GM21529 (cell line): Measurements from ENCODE around the gene STX11.
A peak's percentile ranks its signal among the peaks of the same experiment; 100 is the strongest.

Source experiments
- ATAC-seq: cut with Tn5 transposase; IDR thresholded peaks from one replicate; pipeline ENCODE4 v1.9.1; 2021; ENCODE audit not compliant: unreplicated experiment

The STX11 gene

DNA sequence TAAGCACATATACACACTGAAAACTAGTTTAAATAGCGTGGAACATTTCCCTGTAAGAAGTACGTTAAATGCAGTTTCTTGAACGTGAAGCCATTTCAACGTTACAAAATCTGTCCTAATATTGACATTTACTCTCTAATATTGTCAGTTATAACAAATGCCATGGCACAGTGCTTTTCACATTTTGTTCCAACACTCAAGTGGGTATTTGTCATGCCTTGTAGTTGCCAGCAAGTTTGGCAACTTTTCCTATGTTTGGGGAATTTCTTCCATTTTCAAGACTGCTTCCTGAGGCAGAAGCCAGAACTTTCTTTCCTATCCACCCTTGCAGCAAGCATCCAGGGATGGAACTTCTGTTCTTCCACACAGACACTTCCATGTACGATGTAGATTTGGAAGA lies 63.0 kb downstream of the STX11 start:
- no peak for ATAC-seq

GRCh38 chr6:144214029-144214428 lies 63.7 kb downstream of the STX11 start:
- ATAC-seq: no peak

- ATAC-seq: no peak
These were observed 64.5 kb downstream of the STX11 start for GRCh38 chr6:144214622-144215401.

- ATAC-seq: peak; percentile 12
These were observed 65.2 kb downstream of the STX11 start for GRCh38 chr6:144215402-144215931.

DNA sequence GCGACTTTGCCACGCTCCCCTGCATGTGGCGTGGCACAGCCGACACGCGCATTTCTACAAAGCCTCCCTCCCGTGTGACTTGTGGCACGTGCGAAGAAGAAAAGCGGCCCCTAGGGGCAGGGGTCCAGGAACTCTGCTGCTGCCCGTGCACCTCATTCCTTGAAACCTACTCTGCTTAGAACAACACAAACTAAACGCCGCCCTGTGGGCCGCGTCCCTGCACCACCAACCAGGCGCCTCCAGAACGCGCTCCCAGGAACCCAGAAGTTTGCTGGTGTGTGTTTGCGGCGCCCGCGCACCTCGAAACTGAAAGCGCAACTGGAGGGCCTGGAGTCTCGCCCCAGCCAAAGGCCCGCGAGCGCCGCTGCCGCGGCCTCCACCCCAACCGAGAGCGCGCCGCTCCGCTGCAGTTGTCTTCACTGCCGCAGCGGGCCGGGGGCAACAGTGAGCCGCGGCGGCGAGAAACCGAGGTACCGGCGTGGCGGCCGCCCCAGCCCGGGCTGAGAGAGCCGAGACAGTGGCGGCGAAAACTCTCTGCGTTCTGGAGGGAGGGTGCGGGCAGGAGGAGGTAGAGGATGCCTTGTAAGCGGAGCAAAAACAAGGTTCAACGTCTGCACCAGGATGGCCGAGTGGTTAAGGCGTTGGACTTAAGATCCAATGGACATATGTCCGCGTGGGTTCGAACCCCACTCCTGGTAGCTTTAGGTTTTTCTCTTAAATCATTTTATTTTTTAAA lies 65.8 kb downstream of the STX11 start:
- ATAC-seq: peak; percentile 87

- peak; percentile 40 for ATAC-seq
These were observed 66.4 kb downstream of the STX11 start for GRCh38 chr6:144216668-144217218.

DNA sequence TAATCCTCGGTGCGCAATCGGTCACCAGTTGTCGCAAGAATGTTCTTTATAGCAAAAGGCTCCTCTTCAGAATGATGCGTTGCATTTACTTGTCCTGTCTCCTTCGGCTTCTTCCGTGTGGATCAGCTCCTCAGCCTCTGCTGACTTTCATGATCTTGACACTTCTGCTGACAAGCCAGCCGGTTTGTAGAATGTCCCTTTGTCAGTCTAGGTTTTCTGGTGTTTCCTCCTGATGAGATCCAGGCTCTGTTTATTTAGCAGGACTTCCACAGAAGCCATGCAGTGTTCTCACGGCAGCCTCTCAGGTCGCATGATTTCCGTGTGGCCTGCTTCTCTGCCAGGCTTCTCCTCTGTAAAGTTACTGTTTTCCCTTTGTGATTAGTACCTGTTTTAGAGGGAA lies 66.9 kb downstream of the STX11 start:
- no peak for ATAC-seq

DNA sequence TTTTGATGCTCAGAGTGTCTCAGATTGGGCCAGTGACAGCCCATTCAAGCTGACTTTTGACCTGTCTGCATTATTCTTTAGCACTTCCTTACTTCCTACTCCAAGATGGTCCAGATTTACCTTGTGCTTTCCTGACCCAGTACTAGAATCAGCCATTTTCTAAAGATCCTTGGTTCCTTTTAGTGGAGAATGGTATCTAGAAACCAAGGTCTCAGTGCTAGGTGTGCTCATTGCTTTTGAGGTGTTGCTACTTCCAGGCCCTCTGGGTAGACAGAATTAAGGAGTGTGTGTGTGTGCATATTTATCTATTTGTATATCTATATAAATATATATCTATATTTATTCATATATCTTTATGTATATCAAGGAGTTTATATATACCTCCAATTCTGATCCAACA lies 67.5 kb downstream of the STX11 start:
- ATAC-seq: no peak

DNA sequence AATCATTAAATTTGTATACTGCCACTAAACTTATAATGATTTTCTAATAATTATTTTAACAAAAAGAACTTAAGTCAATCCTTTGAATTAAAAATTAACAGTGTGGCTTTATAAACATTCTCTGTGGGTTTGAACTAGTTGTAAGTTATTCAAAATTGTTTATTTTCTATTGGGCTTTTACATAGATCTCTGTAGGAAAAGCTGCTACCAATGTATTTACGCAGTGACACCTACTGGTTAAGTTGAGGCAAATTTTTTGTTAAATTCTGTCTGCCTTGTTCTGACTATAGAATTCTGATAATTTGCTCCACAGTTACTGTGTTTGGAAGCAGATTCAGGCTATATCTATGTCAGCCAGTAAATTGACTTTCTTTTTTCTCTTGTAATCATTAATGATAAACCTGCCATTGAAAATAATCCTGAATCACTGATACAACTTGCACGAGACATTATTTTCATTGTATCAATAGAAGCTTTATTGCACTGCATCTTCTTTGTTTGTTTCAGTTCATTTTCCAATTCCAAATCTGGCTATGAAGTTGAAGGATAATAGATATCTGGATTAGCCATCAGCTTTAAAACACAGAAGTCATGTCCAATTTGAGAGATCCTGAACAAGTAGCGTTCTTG lies 68.9 kb downstream of the STX11 start:
- ATAC-seq: no peak

DNA sequence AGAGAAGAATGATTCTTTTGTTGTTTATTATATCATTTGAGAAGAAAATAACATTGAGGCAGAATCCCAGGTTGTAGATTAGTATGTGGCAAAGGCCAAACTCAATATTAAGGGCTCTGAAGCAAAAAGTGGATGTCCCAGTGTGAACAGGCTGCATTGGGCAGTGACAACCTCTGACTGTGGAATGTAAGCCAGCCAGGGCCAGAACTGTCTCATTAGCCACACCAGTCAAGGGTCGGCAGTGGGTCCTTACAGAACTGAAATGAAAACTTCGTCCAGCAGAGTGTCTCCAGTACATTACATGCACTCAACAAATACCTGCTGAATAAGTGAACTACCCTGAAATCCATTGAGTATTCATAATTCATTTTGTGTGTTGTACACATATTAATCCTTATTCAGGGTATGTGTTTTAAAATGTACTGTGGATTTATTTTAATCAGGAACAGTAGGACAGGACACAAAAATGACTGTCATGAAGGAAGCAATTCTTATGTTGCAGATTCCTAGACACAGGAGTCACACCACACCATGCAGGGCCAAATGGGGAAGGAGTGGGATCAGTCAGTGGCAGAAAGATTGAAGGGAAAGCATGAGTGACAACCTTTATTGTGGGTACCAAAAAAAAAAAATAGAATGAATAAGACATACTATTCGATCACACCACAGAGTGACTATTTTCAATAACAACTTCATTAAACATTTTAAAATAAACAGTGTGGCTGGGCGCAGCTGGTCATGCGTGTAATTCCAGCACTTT lies 69.9 kb downstream of the STX11 start:
- ATAC-seq: no peak

DNA sequence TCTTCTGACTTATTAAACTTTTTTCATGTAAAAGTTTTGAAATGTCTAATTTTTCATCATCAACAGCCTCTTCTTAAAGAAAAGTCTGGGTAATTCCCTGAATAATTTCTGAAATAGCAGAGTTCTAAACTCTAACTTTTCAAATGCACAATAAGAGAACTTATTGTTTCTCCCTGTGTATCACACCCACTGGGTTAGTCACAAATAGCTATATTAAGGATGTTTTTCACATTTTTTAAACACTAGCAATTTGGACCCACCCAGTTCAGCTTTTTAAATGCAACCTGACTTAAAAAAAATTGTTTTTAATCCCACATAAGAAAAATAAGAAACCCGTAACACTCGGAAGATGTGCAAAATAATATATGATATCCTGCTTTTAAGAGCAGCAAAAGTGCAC lies 73.4 kb downstream of the STX11 start:
- ATAC-seq: no peak

- no peak for ATAC-seq
These were observed 81.4 kb downstream of the STX11 start for GRCh38 chr6:144231721-144232120.

DNA sequence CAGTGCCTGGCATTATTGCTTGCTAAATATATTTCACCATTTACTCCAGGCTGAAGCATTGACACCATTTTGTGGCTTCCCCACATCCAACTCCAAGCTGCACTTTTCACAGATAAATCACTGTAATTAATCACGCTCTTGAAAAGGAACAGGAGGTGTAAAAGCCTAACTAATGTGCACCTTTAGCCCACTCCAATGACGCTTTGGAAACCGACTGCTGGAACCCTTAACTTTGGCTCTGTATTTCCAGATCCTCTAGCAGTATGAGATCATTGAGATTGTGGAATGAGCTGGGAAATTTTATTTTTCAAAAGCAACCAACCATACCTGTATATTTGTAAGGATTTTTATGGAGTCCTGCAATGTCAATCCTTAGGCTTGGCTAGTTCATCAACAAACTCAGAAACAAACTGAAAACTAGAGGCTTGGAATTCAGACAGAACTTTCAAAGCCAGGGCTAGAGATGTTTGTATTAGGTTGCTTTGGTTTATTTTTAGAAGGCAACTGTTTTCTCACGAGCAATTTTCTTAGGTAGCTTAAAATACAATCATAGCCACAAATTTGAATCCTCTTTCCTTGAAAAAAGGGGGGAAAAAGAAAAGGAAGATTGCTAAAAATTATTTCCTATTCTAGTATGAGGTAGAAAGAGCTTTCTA lies 82.0 kb downstream of the STX11 start:
- ATAC-seq: no peak

DNA sequence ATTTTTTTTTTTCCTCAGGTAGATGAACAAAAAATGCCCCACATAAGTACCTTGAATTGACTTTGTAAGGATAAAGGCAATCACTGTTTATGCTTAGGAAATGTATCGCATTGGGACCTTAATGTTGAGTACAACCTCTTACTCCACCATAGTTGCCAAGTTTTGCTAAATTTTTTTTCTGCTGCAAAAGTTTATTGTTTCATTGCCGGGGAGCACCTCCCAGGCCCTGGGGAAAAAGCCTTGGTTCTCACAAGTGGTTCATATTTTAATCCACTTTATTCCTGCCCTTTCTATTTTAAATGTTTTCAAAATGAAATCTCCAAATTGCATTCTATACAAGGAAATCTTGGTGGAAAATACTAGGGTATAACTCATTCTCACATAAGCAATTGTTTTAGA lies 82.5 kb downstream of the STX11 start:
- no peak for ATAC-seq

- ATAC-seq: no peak
These were observed 84.1 kb downstream of the STX11 start for GRCh38 chr6:144234399-144234798.

DNA sequence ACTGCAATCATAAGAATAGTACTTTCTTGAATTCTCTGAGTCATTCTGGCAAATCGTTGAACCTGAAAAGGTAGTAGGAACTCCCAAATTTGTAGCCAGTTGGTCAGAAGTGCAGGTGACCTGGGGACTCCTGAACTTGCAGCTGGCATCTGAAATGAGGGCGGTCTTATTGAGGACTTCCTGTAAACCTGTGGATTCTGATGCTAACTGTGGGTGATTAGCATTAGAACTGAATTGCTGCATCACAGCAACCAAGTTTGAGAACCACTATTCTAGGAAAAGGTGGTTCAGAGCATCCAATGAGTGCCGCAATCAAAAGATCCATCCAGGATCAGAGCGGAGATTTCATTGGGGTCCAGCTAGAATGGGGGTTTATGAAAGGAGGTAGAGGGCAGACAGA lies 84.6 kb downstream of the STX11 start:
- ATAC-seq: no peak
